Measurements from ENCODE around the gene C6orf15. TPM values are rescaled to one million over a fixed set of nuclear protein-coding genes. Genes with fewer than 3 reads are reported as not detected.

C6orf15 gene
- polyA plus RNA-seq, 3 donors: not detected

- WGBS, 3 donors: 86 to 96% (median 90%) methylated on average over 10 of the region's 10 CpGs
- H3K27ac ChIP-seq (ENCODE audit: low read depth, low read length): no peak overlapping the region
Measured at GRCh38 chr6:31135710-31136109, 23.3 kb upstream of the C6orf15 start.

- 69 to 82% (median 75%) methylated on average over 6 of the region's 6 CpGs for WGBS, 3 donors
- H3K27ac ChIP-seq (ENCODE audit: low read depth, low read length): no peak overlapping the region
Measured at GRCh38 chr6:31132806-31133205, 20.4 kb upstream of the C6orf15 start.

- H3K27ac ChIP-seq (ENCODE audit: low read depth, low read length): no peak overlapping the region
- 74 to 88% (median 82%) methylated on average over 3 of the region's 3 CpGs for WGBS, 3 donors
Measured at GRCh38 chr6:31131595-31131994, 19.2 kb upstream of the C6orf15 start.

- 91 to 96% (median 95%) methylated on average over 3 of the region's 3 CpGs for WGBS, 3 donors
- no peak overlapping the region for H3K27ac ChIP-seq (ENCODE audit: low read depth, low read length)
Measured at GRCh38 chr6:31130751-31131150, 18.4 kb upstream of the C6orf15 start.

- 33 to 72% (median 70%) methylated on average over 4 of the region's 4 CpGs for WGBS, 3 donors
- no peak overlapping the region for H3K27ac ChIP-seq (ENCODE audit: low read depth, low read length)
Measured at GRCh38 chr6:31129130-31129529, 16.8 kb upstream of the C6orf15 start.

- H3K27ac ChIP-seq (ENCODE audit: low read depth, low read length): no peak overlapping the region
- 4 to 12% (median 8%) methylated on average over 8 of the region's 8 CpGs for WGBS, 3 donors
Measured at GRCh38 chr6:31128093-31128676, 15.8 kb upstream of the C6orf15 start.

GRCh38 chr6:31126396-31127175, 14.2 kb upstream of the C6orf15 start:
- WGBS, 3 donors: 57 to 74% (median 63%) methylated on average over 15 to 16 of the region's 16 CpGs
- no peak overlapping the region for H3K27ac ChIP-seq (ENCODE audit: low read depth, low read length)

GRCh38 chr6:31125586-31126363, 13.4 kb upstream of the C6orf15 start:
- WGBS, 3 donors: 53 to 72% (median 56%) methylated on average over 12 of the region's 12 CpGs
- no peak overlapping the region for H3K27ac ChIP-seq (ENCODE audit: low read depth, low read length)

- H3K27ac ChIP-seq (ENCODE audit: low read depth, low read length): no peak overlapping the region
- WGBS, 3 donors: 46 to 59% (median 48%) methylated on average over 8 of the region's 8 CpGs
Measured at GRCh38 chr6:31125162-31125561, 12.8 kb upstream of the C6orf15 start.

- WGBS, 3 donors: 39 to 54% (median 51%) methylated on average over 16 of the region's 16 CpGs
- no peak overlapping the region for H3K27ac ChIP-seq (ENCODE audit: low read depth, low read length)
Measured at GRCh38 chr6:31122791-31123706, 10.7 kb upstream of the C6orf15 start.

- 70 to 87% (median 81%) methylated on average over 11 to 12 of the region's 12 CpGs for WGBS, 3 donors
- H3K27ac ChIP-seq (ENCODE audit: low read depth, low read length): no peak overlapping the region
Measured at GRCh38 chr6:31121131-31121790, 8.9 kb upstream of the C6orf15 start.

- no peak within 1 kb of the TSS for H3K27ac ChIP-seq (ENCODE audit: low read depth, low read length)
- WGBS, 3 donors: 78 to 85% (median 83%) methylated on average over 23 to 26 of the region's 26 CpGs
Measured at GRCh38 chr6:31120151-31120915, 8.0 kb upstream of the C6orf15 start, which contains the start of gene CDSN. Gene CDSN, minus strand, starts transcription at chr6:31120446. Its CDS starts 27 bp downstream, at chr6:31120419.

- H3K27ac ChIP-seq (ENCODE audit: low read depth, low read length): no peak overlapping the region
- WGBS, 3 donors: 80 to 87% (median 82%) methylated on average over 7 of the region's 7 CpGs
Measured at GRCh38 chr6:31118178-31118577, 5.8 kb upstream of the C6orf15 start.

GRCh38 chr6:31116661-31117385, 4.4 kb upstream of the C6orf15 start:
- WGBS, 3 donors: 57 to 63% (median 60%) methylated on average over 19 of the region's 19 CpGs
- H3K27ac ChIP-seq (ENCODE audit: low read depth, low read length): no peak overlapping the region

- no peak overlapping the region for H3K27ac ChIP-seq (ENCODE audit: low read depth, low read length)
- WGBS, 3 donors: 78 to 96% (median 95%) methylated on average over 12 of the region's 12 CpGs
Measured at GRCh38 chr6:31115941-31116560, 3.7 kb upstream of the C6orf15 start.

Data from adipose tissue (tissue), 3 donors.